GM19395 (cell line): ENCODE data around the gene CNOT8.
"Not testable (repeated sequence)": the region's sequence is repeated elsewhere in the genome, so short reads cannot be mapped to it uniquely, and the experiment has no call there.

Experiments
- ATAC-seq: cut with Tn5 transposase; IDR thresholded peaks from one replicate; pipeline ENCODE4 v1.9.1; 2021; ENCODE audit warnings: mild to moderate bottlenecking, moderate library complexity; ENCODE audit not compliant: unreplicated experiment

Gene CNOT8

GRCh38 chr5:154858297-154858971 is at the start of gene CNOT8:
Gene CNOT8, plus strand, starts transcription at chr5:154858627. Its CDS starts 4,652 bp downstream, at chr5:154863279.
- ATAC-seq: peak; percentile 72

- no peak for ATAC-seq
These were observed 47.2 kb upstream of the CNOT8 start for GRCh38 chr5:154811239-154811638.

- no peak for ATAC-seq
These were observed 46.6 kb upstream of the CNOT8 start for GRCh38 chr5:154811653-154812465.

GRCh38 chr5:154813158-154813557 is 45.3 kb upstream of the CNOT8 start:
- ATAC-seq: no peak

- no peak for ATAC-seq
These were observed 44.7 kb upstream of the CNOT8 start for GRCh38 chr5:154813736-154814135.

- no peak for ATAC-seq
These were observed 43.4 kb upstream of the CNOT8 start for GRCh38 chr5:154815025-154815424.

GRCh38 chr5:154815684-154816247 is 42.7 kb upstream of the CNOT8 start:
- no peak for ATAC-seq

GRCh38 chr5:154816891-154817492 is 41.4 kb upstream of the CNOT8 start:
- no peak for ATAC-seq

- no peak for ATAC-seq
These were observed 40.6 kb upstream of the CNOT8 start for GRCh38 chr5:154817815-154818214.

GRCh38 chr5:154818471-154819116 is 39.8 kb upstream of the CNOT8 start:
- no peak for ATAC-seq

GRCh38 chr5:154819546-154819945 is 38.9 kb upstream of the CNOT8 start:
- no peak for ATAC-seq

- ATAC-seq: no peak
These were observed 38.0 kb upstream of the CNOT8 start for GRCh38 chr5:154820383-154820782.

- ATAC-seq: not testable (repeated sequence)
These were observed 35.5 kb upstream of the CNOT8 start for GRCh38 chr5:154822896-154823295.

GRCh38 chr5:154823605-154824004 is 34.8 kb upstream of the CNOT8 start:
- no peak for ATAC-seq

GRCh38 chr5:154824070-154824469 is 34.4 kb upstream of the CNOT8 start:
- no peak for ATAC-seq

- ATAC-seq: no peak
These were observed 29.2 kb upstream of the CNOT8 start for GRCh38 chr5:154829181-154829588.

- ATAC-seq: no peak
These were observed 28.7 kb upstream of the CNOT8 start for GRCh38 chr5:154829589-154830218.

GRCh38 chr5:154830219-154830595 is 28.2 kb upstream of the CNOT8 start:
- no peak for ATAC-seq

GRCh38 chr5:154830596-154830995 is 27.8 kb upstream of the CNOT8 start:
- no peak for ATAC-seq

GRCh38 chr5:154831451-154831850 is 27.0 kb upstream of the CNOT8 start:
- no peak for ATAC-seq

- ATAC-seq: not testable (repeated sequence)
These were observed 25.6 kb upstream of the CNOT8 start for GRCh38 chr5:154832804-154833203.
